B cell (primary cell): ENCODE measurements around the gene POMT2. TPM values are rescaled to one million over a fixed set of nuclear protein-coding genes. Genes with fewer than 3 reads are reported as not detected.

Source experiments
- ATAC-seq: fragments of 200-7000 bp; cut with Tn5 transposase; one replicate; pipeline ENCODE4 v1.10.0; 2021; ENCODE audit warnings: low read depth, mild to moderate bottlenecking, moderate number of reproducible peaks, moderate library complexity
- CTCF ChIA-PET: fragments of 350-600 bp; sonication (Branson Sonifier 250); formaldehyde crosslinking; loops from one replicate; lab custom pipeline; 2021; ENCODE audit warnings: antibody characterized with exemption, inconsistent platforms; lab: Charles Lee
- POLR2A ChIA-PET: fragments of 350-600 bp; sonication (Branson Sonifier 250); formaldehyde crosslinking; loops from one replicate; lab custom pipeline; 2021; ENCODE audit warnings: antibody characterized with exemption; lab: Charles Lee
- DNase-seq: peaks from one replicate; pipeline ENCODE4 v3.0.0; 2013
- H2AFZ ChIP-seq: 2 replicates; pipeline ENCODE4 v1.6.1; 2012; ENCODE audit warnings: mild to moderate bottlenecking, low read depth, low read length; ENCODE audit not compliant: insufficient read depth, poor library complexity, severe bottlenecking
- H3K27ac ChIP-seq, 2 donors: 1 replicate in 1 of 2; 2 replicates in 1 of 2; pipeline ENCODE4 v1.5.1; 2012 to 2013; ENCODE audit warnings: low read length in 2 of 2, mild to moderate bottlenecking in 2 of 2, moderate library complexity in 1 of 2
- H3K27me3 ChIP-seq, 4 experiments: fragments of 200-600 bp in 1 of 4; sonication (generic) in 1 of 4; replicated peaks in 1 of 4; 1 replicate in 2 of 4; 2 replicates in 2 of 4; pipeline versions ENCODE4 v1.6.1 to v1.7.0; 2013 to 2016; ENCODE audit warnings: low read length in 3 of 4, mild to moderate bottlenecking in 2 of 4, mixed read lengths in 1 of 4, moderate library complexity in 1 of 4; ENCODE audit not compliant: insufficient read depth in 4 of 4, control insufficient read depth in 3 of 4; ENCODE audit errors: control extremely low read depth in 1 of 4
- H3K36me3 ChIP-seq, 2 experiments: replicated peaks in 1 of 2; 1 replicate in 1 of 2; 2 replicates in 1 of 2; pipeline versions ENCODE4 v1.6.1 to v1.7.1; 2013; ENCODE audit warnings: low read length in 1 of 2; ENCODE audit not compliant: insufficient read depth in 2 of 2, control insufficient read depth in 1 of 2; ENCODE audit errors: control extremely low read depth in 1 of 2, extremely low read depth in 1 of 2
- H3K4me1 ChIP-seq, 2 donors: fragments of 200-600 bp in 1 of 2; sonication (generic) in 1 of 2; 1 replicate in 1 of 2; 2 replicates in 1 of 2; pipeline versions ENCODE4 v1.5.1 to v1.6.1; 2013 to 2017; ENCODE audit warnings: low read length in 2 of 2; ENCODE audit not compliant: control insufficient read depth in 2 of 2, insufficient read depth in 2 of 2
- H3K4me2 ChIP-seq: replicated peaks from 2 replicates; pipeline ENCODE3; 2012; ENCODE audit warnings: mild to moderate bottlenecking, low read depth, low read length; ENCODE audit not compliant: poor library complexity, severe bottlenecking
- H3K4me3 ChIP-seq, 5 experiments: fragments of 200-600 bp in 1 of 5; sonication (generic) in 1 of 5; 1 replicate in 3 of 5; 2 replicates in 2 of 5; pipeline versions ENCODE4 v1.5.1 to v1.7.0; 2011 to 2016; ENCODE audit warnings: low read length in 4 of 5, mild to moderate bottlenecking in 4 of 5, low read depth in 2 of 5, control low read depth in 1 of 5, moderate library complexity in 1 of 5; ENCODE audit not compliant: insufficient read depth in 1 of 5; ENCODE audit errors: control extremely low read depth in 1 of 5, extremely low read depth in 1 of 5
- H3K79me2 ChIP-seq: fragments of 200-600 bp; sonication (generic); one replicate; pipeline ENCODE4 v1.6.0; 2016; ENCODE audit warnings: low read length; ENCODE audit not compliant: control insufficient read depth, insufficient read depth
- H3K9ac ChIP-seq: fragments of 200-600 bp; sonication (generic); 2 replicates; pipeline ENCODE4 v1.6.1; 2017; ENCODE audit warnings: mild to moderate bottlenecking, low read length, moderate library complexity
- H3K9me3 ChIP-seq, 3 donors: one replicate each; pipeline versions ENCODE4 v1.6.1 to v1.7.1; 2013; ENCODE audit warnings: low read length in 2 of 3; ENCODE audit not compliant: control insufficient read depth in 2 of 3, insufficient read depth in 1 of 3; ENCODE audit errors: control extremely low read depth in 1 of 3
- H4K20me1 ChIP-seq: 2 replicates; pipeline ENCODE4 v1.6.0; 2012; ENCODE audit warnings: mild to moderate bottlenecking, low read length; ENCODE audit not compliant: insufficient read depth, control insufficient read depth, poor library complexity, severe bottlenecking
- H3K27ac Mint-ChIP-seq: one replicate; pipeline ENCODE4 v1.8.0; 2021; ENCODE audit warnings: mixed read lengths
- H3K27me3 Mint-ChIP-seq: one replicate; pipeline ENCODE4 v1.8.0; 2021; ENCODE audit warnings: mixed read lengths
- H3K4me1 Mint-ChIP-seq: one replicate; pipeline ENCODE4 v1.8.0; 2021; ENCODE audit warnings: mixed read lengths
- H3K4me3 Mint-ChIP-seq: one replicate; pipeline ENCODE4 v1.8.0; 2021; ENCODE audit warnings: mixed read lengths
- H3K9me3 Mint-ChIP-seq: one replicate; pipeline ENCODE4 v1.8.0; 2022; ENCODE audit warnings: mixed read lengths; ENCODE audit not compliant: insufficient read depth
- EZH2 ChIP-seq: IDR thresholded peaks from 2 replicates; pipeline ENCODE4 v1.6.1; 2012; ENCODE audit warnings: borderline replicate concordance, low read depth, mild to moderate bottlenecking, moderate library complexity, low read length; ENCODE audit not compliant: insufficient read depth, poor library complexity, severe bottlenecking
- WGBS: methylation state at CpG from one replicate; pipeline ENCODE4 v1.1.5; 2013; ENCODE audit warnings: missing lambda C conversion rate; ENCODE audit not compliant: insufficient coverage; 5-methylcytosine and 5-hydroxymethylcytosine counted together
- intact Hi-C: fragments of 100-400 bp; cut with micrococcal nuclease; formaldehyde crosslinking; loops from one replicate; pipeline ENCODE4 v1.10.0; 2022
- polyA plus RNA-seq: library from polyadenylated mRNA; depleted of rRNA; stranded (reverse); fragments of >200 nt; gene quantifications from 2 replicates; pipeline ENCODE4 v1.2.3, GENCODE V29; 2012
- total RNA-seq, 2 donors: library from RNA; stranded (reverse); fragments of 120-200 nt in 1 of 2; gene quantifications; 1 replicate in 1 of 2; 2 replicates in 1 of 2; pipeline versions ENCODE4 v1.2.3 to v1.2.4, GENCODE V29; 2013 to 2022
- TF ChIP-seq, protein P1 (sequence below): fragments of 200-600 bp; IDR thresholded peaks from one replicate; pipeline ENCODE4 v1.8.0; 2022; ENCODE audit warnings: antibody characterized with exemption, mild to moderate bottlenecking

The POMT2 gene
- total and polyA plus RNA-seq, 2 donors (not counting 1 experiment from before 2014, with no cell fraction given), result 14.3 to 36.6 TPM

DNA sequence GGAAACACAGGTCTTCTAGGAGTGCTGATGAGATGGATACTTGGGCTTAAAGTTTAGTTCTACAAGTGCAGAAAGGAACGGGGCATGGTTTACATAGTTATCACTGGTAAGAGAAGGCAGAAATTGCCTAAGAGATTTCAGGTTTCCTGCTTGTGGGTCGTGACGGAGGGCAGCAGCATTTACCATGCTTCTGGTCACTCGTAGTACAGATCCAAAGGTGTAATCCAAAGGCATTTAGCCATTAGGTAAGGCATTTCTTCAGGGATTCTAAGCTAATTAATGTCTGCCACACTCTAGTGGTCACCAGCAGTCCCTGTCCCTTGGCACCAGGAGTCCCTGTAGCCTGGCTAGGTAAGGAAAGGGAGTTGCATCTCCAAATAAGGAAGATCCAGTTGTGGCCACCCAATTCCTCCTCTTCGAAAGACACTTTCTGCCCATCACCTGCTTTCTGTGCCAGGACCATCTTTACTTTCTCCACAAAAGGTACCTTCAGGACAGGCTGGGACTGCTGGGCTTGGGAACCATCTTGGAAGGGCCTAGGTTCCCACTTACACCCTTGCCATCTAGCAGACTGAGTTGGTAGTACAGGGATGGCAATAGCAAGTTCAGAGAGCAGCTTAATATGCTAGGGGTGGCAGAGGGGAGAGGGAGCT, 1.7 kb upstream of the POMT2 start:
- Mint-ChIP-seq H3K27me3 (no peaks in the 10 kb centered on the region), H3K4me3 (peak overlapping the region; percentile 100), H3K27ac (peak overlapping the region; percentile 100), H3K4me1 (peaks cover 18% of the 10 kb centered on the region), H3K9me3 (no peaks in the 10 kb centered on the region)
- ATAC-seq (no peak), DNase-seq (no peak)
- CTCF ChIA-PET, result interaction anchor here (0.6 to 2.8 kb wide), 7 partner anchors 22 to 198 kb away, joined by 3 to 15 read pairs (median 4); partner anchors contain the start of genes AHSA1, SAMD15, TMED8 and VIPAS39
- H3K9me3 ChIP-seq, result no peaks in the 10 kb centered on the region
- H3K79me2 ChIP-seq, result peaks cover 33% of the 10 kb centered on the region
- no peak for TF ChIP-seq EZH2
- TF ChIP-seq, protein P1, sequence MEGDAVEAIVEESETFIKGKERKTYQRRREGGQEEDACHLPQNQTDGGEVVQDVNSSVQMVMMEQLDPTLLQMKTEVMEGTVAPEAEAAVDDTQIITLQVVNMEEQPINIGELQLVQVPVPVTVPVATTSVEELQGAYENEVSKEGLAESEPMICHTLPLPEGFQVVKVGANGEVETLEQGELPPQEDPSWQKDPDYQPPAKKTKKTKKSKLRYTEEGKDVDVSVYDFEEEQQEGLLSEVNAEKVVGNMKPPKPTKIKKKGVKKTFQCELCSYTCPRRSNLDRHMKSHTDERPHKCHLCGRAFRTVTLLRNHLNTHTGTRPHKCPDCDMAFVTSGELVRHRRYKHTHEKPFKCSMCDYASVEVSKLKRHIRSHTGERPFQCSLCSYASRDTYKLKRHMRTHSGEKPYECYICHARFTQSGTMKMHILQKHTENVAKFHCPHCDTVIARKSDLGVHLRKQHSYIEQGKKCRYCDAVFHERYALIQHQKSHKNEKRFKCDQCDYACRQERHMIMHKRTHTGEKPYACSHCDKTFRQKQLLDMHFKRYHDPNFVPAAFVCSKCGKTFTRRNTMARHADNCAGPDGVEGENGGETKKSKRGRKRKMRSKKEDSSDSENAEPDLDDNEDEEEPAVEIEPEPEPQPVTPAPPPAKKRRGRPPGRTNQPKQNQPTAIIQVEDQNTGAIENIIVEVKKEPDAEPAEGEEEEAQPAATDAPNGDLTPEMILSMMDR, result no peak
- H3K4me1 ChIP-seq, result peaks cover 10 to 16% of the 10 kb centered on the region in 2 donors
- peak overlapping the region; percentile 92 for H3K4me2 ChIP-seq
- no peaks in the 10 kb centered on the region for H4K20me1 ChIP-seq
- peak overlapping the region in 4 of 5 experiments; percentile 63 to 99 (median 94) for H3K4me3 ChIP-seq
- no peaks in the 10 kb centered on the region for H3K36me3 ChIP-seq
- peak overlapping the region in 1 of 2 donors; percentile 92 for H3K27ac ChIP-seq
- no peaks in the 10 kb centered on the region for H3K27me3 ChIP-seq
- peak overlapping the region; percentile 92 for H3K9ac ChIP-seq
- POLR2A ChIA-PET, result interaction anchor here (0.7 to 2.9 kb wide), 4 partner anchors 49 to 138 kb away, joined by 4 to 28 read pairs (median 8); partner anchors contain the start of genes AHSA1, SAMD15, TMED8 and VIPAS39
- intact Hi-C loops, result loop anchor here (10.0 kb wide), 1 partner anchor 1338 kb away; the partner anchor contains the start of genes IFT43 and TGFB3
- H2AFZ ChIP-seq, result peak overlapping the region; percentile 97
- 79% methylated on average over 5 of the region's 5 CpGs for WGBS

GRCh38 chr14:77319422-77319821, 1.3 kb downstream of the POMT2 start:
- no peaks in the 10 kb centered on the region for H3K27me3 Mint-ChIP-seq
- ChIA-PET CTCF (interaction anchor here (0.6 to 1.5 kb wide), 6 partner anchors 11 to 140 kb away, joined by 3 to 6 read pairs (median 3); no protein-coding TSS in a partner anchor), POLR2A (no interaction called here)
- no peak overlapping the region for H3K27ac Mint-ChIP-seq
- H3K4me3 Mint-ChIP-seq, result peak overlapping the region; percentile 29
- H3K27ac ChIP-seq, result peak overlapping the region in 1 of 2 donors; percentile 92
- intact Hi-C loops, result loop anchor here (5.0 kb wide), 1 partner anchor 607 kb away; no protein-coding TSS in a partner anchor
- no peaks in the 10 kb centered on the region for H4K20me1 ChIP-seq
- ATAC-seq (no peak), DNase-seq (no peak)
- H3K4me3 ChIP-seq, result no peak overlapping the region
- H3K4me1 ChIP-seq, result peaks cover 10 to 16% of the 10 kb centered on the region in 2 donors
- H3K27me3 ChIP-seq, result no peaks in the 10 kb centered on the region
- peak overlapping the region; percentile 92 for H3K4me2 ChIP-seq
- no peaks in the 10 kb centered on the region for H3K9me3 ChIP-seq
- H3K9ac ChIP-seq, result no peak overlapping the region
- no peaks in the 10 kb centered on the region for H3K9me3 Mint-ChIP-seq
- 93% methylated on average over 5 of the region's 5 CpGs for WGBS
- peaks cover 18% of the 10 kb centered on the region for H3K4me1 Mint-ChIP-seq
- TF ChIP-seq EZH2, result no peak
- TF ChIP-seq, protein P1, result no peak
- H3K36me3 ChIP-seq, result no peaks in the 10 kb centered on the region
- no peak overlapping the region for H2AFZ ChIP-seq
- peaks cover 46% of the 10 kb centered on the region for H3K79me2 ChIP-seq
